ENCODE results near the gene ZNF670. TPM values are rescaled to one million over a fixed set of nuclear protein-coding genes. Genes with fewer than 3 reads are reported as not detected.
A peak's percentile ranks its signal among the peaks of the same experiment; 100 is the strongest.

ZNF670 gene
- total and polyA plus RNA-seq, 9 of the 15 experiments (the other 6 are each of a cell fraction or from before 2014, with no cell fraction given), result 7.1 to 23.4 (median 11.8) TPM

DNA sequence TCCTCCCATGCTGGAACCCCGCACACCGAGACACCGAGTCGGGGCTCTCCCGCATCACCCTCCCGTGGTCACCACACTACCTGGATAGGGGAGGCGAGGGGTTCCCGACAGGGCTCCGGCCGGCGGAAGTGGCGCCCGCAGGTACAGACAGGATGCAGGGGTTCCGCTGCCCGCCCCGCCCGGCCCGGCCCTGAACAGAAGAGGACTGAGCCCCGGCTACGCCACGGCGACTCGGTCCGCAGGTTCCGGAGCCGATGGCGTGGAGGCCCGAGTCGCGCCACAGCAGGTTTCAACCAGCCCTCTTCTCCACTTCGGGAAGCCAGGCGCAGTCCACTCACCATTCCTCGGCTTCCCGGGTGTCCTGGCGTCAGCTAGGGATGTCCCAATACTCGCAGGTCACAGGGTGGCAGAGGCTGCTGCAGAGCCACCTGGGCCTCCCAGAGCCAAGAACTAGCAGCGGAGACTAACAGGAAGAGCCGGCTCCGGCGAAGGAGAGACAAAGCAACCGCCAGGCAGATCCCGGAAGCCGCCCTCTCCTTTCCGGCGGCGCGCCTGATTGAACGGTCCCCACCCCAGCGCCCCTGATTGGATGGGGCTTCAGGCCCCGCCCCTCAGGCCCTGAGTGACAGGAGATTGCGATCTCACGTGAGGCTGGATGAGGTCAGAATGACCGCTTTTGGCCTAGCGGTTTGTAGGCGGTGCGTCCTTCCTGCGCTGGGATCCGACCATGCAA is 25.4 kb upstream of the ZNF670 start, which contains the start of gene ZNF669 (continued):
- TF ChIP-seq, protein P1, sequence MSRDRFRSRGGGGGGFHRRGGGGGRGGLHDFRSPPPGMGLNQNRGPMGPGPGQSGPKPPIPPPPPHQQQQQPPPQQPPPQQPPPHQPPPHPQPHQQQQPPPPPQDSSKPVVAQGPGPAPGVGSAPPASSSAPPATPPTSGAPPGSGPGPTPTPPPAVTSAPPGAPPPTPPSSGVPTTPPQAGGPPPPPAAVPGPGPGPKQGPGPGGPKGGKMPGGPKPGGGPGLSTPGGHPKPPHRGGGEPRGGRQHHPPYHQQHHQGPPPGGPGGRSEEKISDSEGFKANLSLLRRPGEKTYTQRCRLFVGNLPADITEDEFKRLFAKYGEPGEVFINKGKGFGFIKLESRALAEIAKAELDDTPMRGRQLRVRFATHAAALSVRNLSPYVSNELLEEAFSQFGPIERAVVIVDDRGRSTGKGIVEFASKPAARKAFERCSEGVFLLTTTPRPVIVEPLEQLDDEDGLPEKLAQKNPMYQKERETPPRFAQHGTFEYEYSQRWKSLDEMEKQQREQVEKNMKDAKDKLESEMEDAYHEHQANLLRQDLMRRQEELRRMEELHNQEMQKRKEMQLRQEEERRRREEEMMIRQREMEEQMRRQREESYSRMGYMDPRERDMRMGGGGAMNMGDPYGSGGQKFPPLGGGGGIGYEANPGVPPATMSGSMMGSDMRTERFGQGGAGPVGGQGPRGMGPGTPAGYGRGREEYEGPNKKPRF (IDR thresholded peaks at IDR 0.05; ENCODE audit: low read depth, low read length), result no peak
- TF ChIP-seq XRCC3 (IDR thresholded peaks at IDR 0.05) (no peak), HDGF (IDR thresholded peaks at IDR 0.05) (no peak), STAG1 (CRISPR knock-in tag; IDR thresholded peaks at IDR 0.05; ENCODE audit: borderline replicate concordance) (no peak), SMARCB1 (IDR thresholded peaks at IDR 0.05; ENCODE audit: insufficient read length, low read depth) (no peak), STAT5B (CRISPR knock-in tag; IDR thresholded peaks at IDR 0.05) (no peak), BHLHE40 (IDR thresholded peaks at IDR 0.05; ENCODE audit: low read length) (peak; percentile 100), ASH1L (IDR thresholded peaks at IDR 0.05; ENCODE audit: borderline replicate concordance, low read depth, partially characterized antibody) (no peak), ADNP (tag; IDR thresholded peaks at IDR 0.05) (no peak), ZNF589 (CRISPR knock-in tag; IDR thresholded peaks at IDR 0.05; ENCODE audit: low read depth) (no peak), TOE1 (IDR thresholded peaks at IDR 0.05; ENCODE audit: borderline replicate concordance) (peak; percentile 48; the same call in 1 of the 2 replicates), TOE1 (CRISPR knock-in tag; IDR thresholded peaks at IDR 0.05; ENCODE audit: borderline replicate concordance, low read depth) (no peak), RAD51 (IDR thresholded peaks at IDR 0.05; ENCODE audit: borderline replicate concordance, low read depth) (no peak; the same call in 1 of the 2 replicates), ATF1 (CRISPR knock-in tag; IDR thresholded peaks at IDR 0.05) (peak; percentile 33; the same call in 1 of the 2 replicates), ATF1 (tag; IDR thresholded peaks at IDR 0.05) (peak; percentile 89)
- TF ChIP-seq, protein P2, sequence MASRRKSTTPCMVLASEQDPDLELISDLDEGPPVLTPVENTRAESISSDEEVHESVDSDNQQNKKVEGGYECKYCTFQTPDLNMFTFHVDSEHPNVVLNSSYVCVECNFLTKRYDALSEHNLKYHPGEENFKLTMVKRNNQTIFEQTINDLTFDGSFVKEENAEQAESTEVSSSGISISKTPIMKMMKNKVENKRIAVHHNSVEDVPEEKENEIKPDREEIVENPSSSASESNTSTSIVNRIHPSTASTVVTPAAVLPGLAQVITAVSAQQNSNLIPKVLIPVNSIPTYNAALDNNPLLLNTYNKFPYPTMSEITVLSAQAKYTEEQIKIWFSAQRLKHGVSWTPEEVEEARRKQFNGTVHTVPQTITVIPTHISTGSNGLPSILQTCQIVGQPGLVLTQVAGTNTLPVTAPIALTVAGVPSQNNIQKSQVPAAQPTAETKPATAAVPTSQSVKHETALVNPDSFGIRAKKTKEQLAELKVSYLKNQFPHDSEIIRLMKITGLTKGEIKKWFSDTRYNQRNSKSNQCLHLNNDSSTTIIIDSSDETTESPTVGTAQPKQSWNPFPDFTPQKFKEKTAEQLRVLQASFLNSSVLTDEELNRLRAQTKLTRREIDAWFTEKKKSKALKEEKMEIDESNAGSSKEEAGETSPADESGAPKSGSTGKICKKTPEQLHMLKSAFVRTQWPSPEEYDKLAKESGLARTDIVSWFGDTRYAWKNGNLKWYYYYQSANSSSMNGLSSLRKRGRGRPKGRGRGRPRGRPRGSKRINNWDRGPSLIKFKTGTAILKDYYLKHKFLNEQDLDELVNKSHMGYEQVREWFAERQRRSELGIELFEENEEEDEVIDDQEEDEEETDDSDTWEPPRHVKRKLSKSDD (conservative IDR thresholded peaks at IDR 0.05; ENCODE audit: low read length), result 0 out of 2 replicates have a peak, but pooled peaks have one; percentile 20
- TF ChIP-seq, protein P3, sequence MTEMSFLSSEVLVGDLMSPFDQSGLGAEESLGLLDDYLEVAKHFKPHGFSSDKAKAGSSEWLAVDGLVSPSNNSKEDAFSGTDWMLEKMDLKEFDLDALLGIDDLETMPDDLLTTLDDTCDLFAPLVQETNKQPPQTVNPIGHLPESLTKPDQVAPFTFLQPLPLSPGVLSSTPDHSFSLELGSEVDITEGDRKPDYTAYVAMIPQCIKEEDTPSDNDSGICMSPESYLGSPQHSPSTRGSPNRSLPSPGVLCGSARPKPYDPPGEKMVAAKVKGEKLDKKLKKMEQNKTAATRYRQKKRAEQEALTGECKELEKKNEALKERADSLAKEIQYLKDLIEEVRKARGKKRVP (CRISPR knock-in tag; IDR thresholded peaks at IDR 0.05), result no peak
- TF ChIP-seq, protein P4, sequence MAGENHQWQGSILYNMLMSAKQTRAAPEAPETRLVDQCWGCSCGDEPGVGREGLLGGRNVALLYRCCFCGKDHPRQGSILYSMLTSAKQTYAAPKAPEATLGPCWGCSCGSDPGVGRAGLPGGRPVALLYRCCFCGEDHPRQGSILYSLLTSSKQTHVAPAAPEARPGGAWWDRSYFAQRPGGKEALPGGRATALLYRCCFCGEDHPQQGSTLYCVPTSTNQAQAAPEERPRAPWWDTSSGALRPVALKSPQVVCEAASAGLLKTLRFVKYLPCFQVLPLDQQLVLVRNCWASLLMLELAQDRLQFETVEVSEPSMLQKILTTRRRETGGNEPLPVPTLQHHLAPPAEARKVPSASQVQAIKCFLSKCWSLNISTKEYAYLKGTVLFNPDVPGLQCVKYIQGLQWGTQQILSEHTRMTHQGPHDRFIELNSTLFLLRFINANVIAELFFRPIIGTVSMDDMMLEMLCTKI (IDR thresholded peaks at IDR 0.05; ENCODE audit: partially characterized antibody), result no peak
- TF ChIP-seq, protein P5, sequence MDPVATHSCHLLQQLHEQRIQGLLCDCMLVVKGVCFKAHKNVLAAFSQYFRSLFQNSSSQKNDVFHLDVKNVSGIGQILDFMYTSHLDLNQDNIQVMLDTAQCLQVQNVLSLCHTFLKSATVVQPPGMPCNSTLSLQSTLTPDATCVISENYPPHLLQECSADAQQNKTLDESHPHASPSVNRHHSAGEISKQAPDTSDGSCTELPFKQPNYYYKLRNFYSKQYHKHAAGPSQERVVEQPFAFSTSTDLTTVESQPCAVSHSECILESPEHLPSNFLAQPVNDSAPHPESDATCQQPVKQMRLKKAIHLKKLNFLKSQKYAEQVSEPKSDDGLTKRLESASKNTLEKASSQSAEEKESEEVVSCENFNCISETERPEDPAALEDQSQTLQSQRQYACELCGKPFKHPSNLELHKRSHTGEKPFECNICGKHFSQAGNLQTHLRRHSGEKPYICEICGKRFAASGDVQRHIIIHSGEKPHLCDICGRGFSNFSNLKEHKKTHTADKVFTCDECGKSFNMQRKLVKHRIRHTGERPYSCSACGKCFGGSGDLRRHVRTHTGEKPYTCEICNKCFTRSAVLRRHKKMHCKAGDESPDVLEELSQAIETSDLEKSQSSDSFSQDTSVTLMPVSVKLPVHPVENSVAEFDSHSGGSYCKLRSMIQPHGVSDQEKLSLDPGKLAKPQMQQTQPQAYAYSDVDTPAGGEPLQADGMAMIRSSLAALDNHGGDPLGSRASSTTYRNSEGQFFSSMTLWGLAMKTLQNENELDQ (CRISPR knock-in tag; IDR thresholded peaks at IDR 0.05; ENCODE audit: borderline replicate concordance), result no peak; the same call in 1 of the 2 replicates

Data from K562 (cell line).